ENCODE measurements around the gene TMPRSS3.

The TMPRSS3 gene

GRCh38 chr21:42349420-42350317, 46.2 kb downstream of the TMPRSS3 start:
- no peak for DNase-seq

- no peak for DNase-seq
Observed at GRCh38 chr21:42348762-42349161, 47.1 kb downstream of the TMPRSS3 start.

- no peak for DNase-seq
Observed at GRCh38 chr21:42347601-42348327, 48.1 kb downstream of the TMPRSS3 start.

- DNase-seq: no peak
Observed at GRCh38 chr21:42346866-42347600, 48.8 kb downstream of the TMPRSS3 start.

GRCh38 chr21:42346441-42346840, 49.4 kb downstream of the TMPRSS3 start:
- DNase-seq: no peak

GRCh38 chr21:42344631-42345030, 51.2 kb downstream of the TMPRSS3 start:
- DNase-seq: no peak

- DNase-seq: no peak
Observed at GRCh38 chr21:42343963-42344510, 51.8 kb downstream of the TMPRSS3 start.

- no peak for DNase-seq
Observed at GRCh38 chr21:42343556-42343955, 52.3 kb downstream of the TMPRSS3 start.

GRCh38 chr21:42343101-42343500, 52.8 kb downstream of the TMPRSS3 start:
- no peak for DNase-seq

GRCh38 chr21:42341776-42342542, 53.9 kb downstream of the TMPRSS3 start:
- DNase-seq: no peak

GRCh38 chr21:42340187-42341050, 55.4 kb downstream of the TMPRSS3 start:
- no peak for DNase-seq

GRCh38 chr21:42338729-42339715, 56.8 kb downstream of the TMPRSS3 start:
- DNase-seq: peak; percentile 74

- peak; percentile 78 for DNase-seq
Observed at GRCh38 chr21:42337830-42338728, 57.8 kb downstream of the TMPRSS3 start.

GRCh38 chr21:42337276-42337675, 58.6 kb downstream of the TMPRSS3 start:
- no peak for DNase-seq

GRCh38 chr21:42336054-42336453, 59.8 kb downstream of the TMPRSS3 start:
- no peak for DNase-seq

- DNase-seq: no peak
Observed at GRCh38 chr21:42332557-42333317, 63.1 kb downstream of the TMPRSS3 start.

GRCh38 chr21:42331660-42332059, 64.2 kb downstream of the TMPRSS3 start:
- no peak for DNase-seq

All from activated CD4-positive, alpha-beta T cell treated with anti-CD3 and anti-CD28 coated beads, Interleukin-2, Interleukin-6, amounts not matched to agents 100 ng/mL and 50 ng/mL, durations not matched to agents 16 hours and 8 hours (primary cell).